ENCODE data around the gene ZSCAN5B.

ZSCAN5B gene

GRCh38 chr19:56145698-56146097, 51.9 kb downstream of the ZSCAN5B start:
- DNase-seq (ENCODE audit: low spot score): no peak

DNA sequence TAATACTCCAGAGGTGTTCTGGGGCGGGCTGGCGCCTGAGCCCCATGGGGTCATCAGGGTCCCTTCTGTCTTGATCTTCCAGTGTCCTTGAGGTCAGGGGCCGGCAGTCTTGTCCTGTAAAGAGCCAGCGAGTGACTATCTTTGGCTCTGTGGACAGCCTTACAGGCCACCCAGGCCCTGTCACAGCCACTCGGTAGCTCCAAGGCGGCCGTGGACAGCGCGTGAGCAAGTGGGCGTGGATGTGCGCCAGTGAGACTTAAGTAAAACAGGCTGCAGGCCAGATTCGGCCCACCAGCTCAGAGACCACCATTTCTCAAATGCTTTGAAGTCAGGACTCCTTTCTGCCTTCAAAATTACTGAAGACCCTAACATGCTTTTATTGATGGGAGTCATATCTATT, 52.8 kb downstream of the ZSCAN5B start:
- DNase-seq (ENCODE audit: low spot score): no peak

DNA sequence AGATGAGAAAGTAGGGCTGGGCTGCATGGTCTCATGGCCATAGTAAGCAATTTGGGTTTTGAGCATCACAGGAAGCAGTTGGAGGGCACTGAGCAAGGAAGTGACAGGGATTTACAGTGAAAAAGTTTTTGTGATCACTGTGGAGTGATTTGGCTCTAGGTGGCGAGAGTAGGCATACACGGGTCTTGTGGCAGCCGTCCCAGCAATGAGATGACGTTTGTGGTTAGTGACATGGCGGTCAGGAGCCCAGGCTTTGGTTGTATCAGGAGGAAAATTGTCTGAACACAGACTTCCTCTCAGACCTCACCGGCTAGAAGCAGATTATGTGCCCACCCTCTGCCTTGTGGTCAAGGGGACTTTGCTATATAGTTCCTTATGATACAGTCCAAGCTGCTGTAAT, 53.2 kb downstream of the ZSCAN5B start:
- DNase-seq (ENCODE audit: low spot score): no peak

DNA sequence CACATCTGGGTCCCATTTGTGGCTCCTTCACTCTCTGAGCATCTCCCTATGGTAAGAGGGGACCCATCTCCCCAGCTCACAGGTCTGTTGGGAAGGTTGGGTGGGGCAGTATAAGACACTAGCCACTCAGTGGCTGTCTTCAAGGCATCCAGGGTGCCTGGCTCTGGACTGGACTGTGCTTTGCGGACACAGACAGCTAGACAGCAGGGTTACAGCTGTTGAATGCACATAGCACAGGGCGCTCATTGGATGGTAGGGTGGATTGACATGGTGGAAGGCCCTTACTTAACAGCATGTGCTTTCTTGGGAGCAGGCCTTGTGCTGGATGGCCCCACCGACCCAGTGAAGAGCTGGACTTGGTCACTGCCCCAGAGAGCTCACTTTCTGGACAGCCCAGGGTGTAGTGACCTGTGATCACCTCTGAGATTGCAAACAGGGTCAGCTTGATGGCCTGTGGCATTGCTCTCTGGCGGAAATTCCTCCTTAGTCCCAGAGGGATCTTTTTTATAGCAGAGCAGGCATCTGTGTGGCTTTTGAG, 54.6 kb downstream of the ZSCAN5B start:
- no peak for DNase-seq (ENCODE audit: low spot score)

GRCh38 chr19:56142087-56142787, 55.3 kb downstream of the ZSCAN5B start:
- no peak for DNase-seq (ENCODE audit: low spot score)

- no peak for DNase-seq (ENCODE audit: low spot score)
Measured at GRCh38 chr19:56141417-56141993, 56.1 kb downstream of the ZSCAN5B start.

DNA sequence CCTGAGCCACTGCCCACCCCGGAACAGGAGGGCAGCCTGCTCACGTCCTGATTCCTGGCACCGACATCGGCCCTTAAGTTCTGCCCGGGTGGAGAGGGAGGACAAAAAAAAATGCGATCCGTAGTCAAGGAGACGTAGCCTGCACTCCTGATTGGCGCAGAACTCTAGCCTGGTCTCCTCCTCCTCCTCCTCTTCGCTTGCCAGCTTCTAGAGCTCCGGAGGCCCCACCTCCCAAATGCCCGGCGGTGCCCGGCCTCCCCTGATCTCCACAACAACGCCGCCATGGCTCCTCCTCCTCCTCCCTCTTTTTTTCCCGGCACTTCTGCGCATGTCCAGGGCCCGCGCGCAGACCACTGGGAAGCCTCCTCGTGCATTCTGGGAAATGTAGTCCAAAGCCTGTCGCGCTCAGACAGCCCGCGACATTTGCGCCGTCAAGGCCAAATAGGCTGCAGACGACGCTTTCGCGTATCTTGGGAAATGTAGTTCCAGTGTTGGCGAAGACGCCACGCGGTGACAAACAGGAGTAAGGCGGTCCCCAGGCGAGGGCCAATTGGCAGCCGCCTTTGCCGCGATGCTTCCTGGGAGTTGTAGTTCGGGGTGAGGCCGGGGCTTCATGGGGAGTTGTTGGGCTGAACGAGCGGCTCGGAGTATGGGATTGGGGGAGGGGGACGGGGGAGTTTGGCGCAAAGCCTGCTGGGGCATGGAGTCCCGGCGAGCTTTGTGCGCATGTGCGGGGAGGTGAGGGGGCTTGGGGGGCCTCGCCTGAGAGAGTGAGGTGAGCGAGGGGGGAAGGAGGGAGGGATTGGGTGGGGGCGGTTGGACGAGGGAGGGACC, 56.8 kb downstream of the ZSCAN5B start, which contains the start of gene ZNF444:
ZNF444 (plus strand) TSS at position 705 of the 834 bp plus-strand sequence. CDS start 5,625 bp downstream, outside the sequence.
- DNase-seq (ENCODE audit: low spot score): peak; percentile 97

DNA sequence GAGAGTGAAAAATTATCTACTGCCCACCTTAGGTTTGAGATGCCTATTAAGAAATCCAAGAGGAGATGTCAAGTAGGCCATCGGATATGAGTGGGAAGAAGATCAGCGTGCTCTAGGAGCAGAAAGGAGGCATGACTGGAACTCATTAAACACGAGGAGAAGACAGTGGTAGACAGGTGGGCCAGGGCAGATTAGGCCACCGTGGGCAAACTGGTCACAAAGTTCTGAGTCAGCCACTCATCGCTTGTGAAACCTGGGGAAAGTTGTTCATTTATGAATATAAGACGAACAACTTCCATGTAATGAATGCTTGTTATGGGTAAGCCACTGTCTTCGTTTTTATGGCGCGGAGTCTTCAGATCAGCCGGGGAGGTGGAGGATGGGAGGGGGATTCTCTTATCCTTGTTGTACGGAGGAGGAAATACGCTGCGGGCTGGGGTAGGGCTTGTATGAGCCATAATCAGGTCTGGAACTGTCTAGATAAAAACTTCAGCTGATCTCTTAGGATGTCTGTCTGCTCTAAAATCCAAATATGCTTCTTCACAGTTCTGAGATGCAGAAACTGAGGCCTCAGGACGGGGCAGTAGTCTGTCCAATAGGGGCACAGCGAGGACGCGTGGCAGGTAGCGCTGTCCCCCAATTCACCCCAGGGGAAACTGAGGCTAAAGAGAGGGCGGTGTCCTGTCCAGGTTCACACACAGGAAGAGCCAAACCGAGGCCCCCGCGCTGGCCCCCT, 57.6 kb downstream of the ZSCAN5B start:
- no peak for DNase-seq (ENCODE audit: low spot score)

All from RKO (cell line).